Hepatocyte (in vitro differentiated cells): ENCODE measurements around the gene CALML5. TPM values are rescaled to one million over a fixed set of nuclear protein-coding genes. Genes with fewer than 3 reads are reported as not detected.
A peak's percentile ranks its signal among the peaks of the same experiment; 100 is the strongest.

Experiments
- DNase-seq: peaks from one replicate; pipeline ENCODE4 v3.0.0-alpha.2; 2016; ENCODE audit warnings: low spot score
- H2AFZ ChIP-seq: fragments of 200-600 bp; sonication (generic); 2 replicates; pipeline ENCODE4 v1.6.0; 2016; ENCODE audit warnings: antibody characterized with exemption, mild to moderate bottlenecking
- H3K27ac ChIP-seq: fragments of 200-600 bp; sonication (generic); 2 replicates; pipeline ENCODE4 v1.5.1; 2016; ENCODE audit warnings: mild to moderate bottlenecking
- H3K27me3 ChIP-seq: fragments of 200-600 bp; sonication (generic); 2 replicates; pipeline ENCODE4 v1.6.1; 2016
- H3K36me3 ChIP-seq: fragments of 200-600 bp; sonication (generic); replicated peaks from 2 replicates; pipeline ENCODE4 v1.5.1; 2016; ENCODE audit warnings: low read depth; ENCODE audit not compliant: insufficient read depth
- H3K4me1 ChIP-seq: fragments of 200-600 bp; sonication (generic); 2 replicates; pipeline ENCODE4 v1.5.1; 2016; ENCODE audit warnings: mild to moderate bottlenecking, moderate library complexity; ENCODE audit not compliant: insufficient read depth
- H3K4me2 ChIP-seq: fragments of 200-600 bp; sonication (generic); 2 replicates; pipeline ENCODE4 v1.6.0; 2016
- H3K4me3 ChIP-seq: fragments of 200-600 bp; sonication (generic); 2 replicates; pipeline ENCODE4 v1.5.1; 2016; ENCODE audit warnings: mild to moderate bottlenecking
- H3K79me2 ChIP-seq: fragments of 200-600 bp; sonication (generic); 2 replicates; pipeline ENCODE4 v1.6.0; 2017; ENCODE audit warnings: mild to moderate bottlenecking
- H3K9me2 ChIP-seq: fragments of 200-600 bp; sonication (generic); replicated peaks from 2 replicates; pipeline ENCODE4 v1.6.0; 2017; ENCODE audit warnings: mild to moderate bottlenecking; ENCODE audit not compliant: insufficient read depth
- H3K9me3 ChIP-seq: fragments of 200-600 bp; sonication (generic); 2 replicates; pipeline ENCODE4 v1.5.1; 2016; ENCODE audit warnings: low read depth, mild to moderate bottlenecking
- H4K20me1 ChIP-seq: fragments of 200-600 bp; sonication (generic); 2 replicates; pipeline ENCODE4 v1.6.0; 2016; ENCODE audit warnings: mild to moderate bottlenecking; ENCODE audit not compliant: insufficient read depth, poor library complexity, severe bottlenecking
- EZH2 ChIP-seq: fragments of 200-600 bp; sonication (generic); IDR thresholded peaks from 2 replicates; pipeline ENCODE4 v1.6.1; 2016; ENCODE audit warnings: antibody characterized with exemption, mild to moderate bottlenecking, borderline replicate concordance
- EZH2phosphoT487 ChIP-seq: fragments of 200-600 bp; sonication (generic); IDR thresholded peaks from one replicate; pipeline ENCODE4 v1.6.1; 2018; ENCODE audit warnings: antibody characterized with exemption, mild to moderate bottlenecking, low read depth, moderate library complexity; ENCODE audit not compliant: unreplicated experiment, severe bottlenecking
- WGBS: methylation state at CpG from one replicate; pipeline ENCODE4 v1.1.6; 2016; ENCODE audit warnings: low lambda C conversion rate; ENCODE audit errors: missing lambda C conversion rate; 5-methylcytosine and 5-hydroxymethylcytosine counted together
- polyA plus RNA-seq: library from polyadenylated mRNA; unstranded; fragments of >200 nt; fragmentation: Nextera tagmentation; extraction: Ambion mirVana; gene quantifications from 2 replicates; pipeline ENCODE4 v1.2.1, GENCODE V29; 2016
- total RNA-seq: library from RNA; depleted of rRNA; stranded (reverse); fragments of >200 nt; gene quantifications from 2 replicates; pipeline ENCODE4 v1.2.3, GENCODE V29; 2014
- TF ChIP-seq, protein P1 (sequence below): fragments of 200-600 bp; sonication (generic); IDR thresholded peaks from 2 replicates; pipeline ENCODE4 v1.5.1; 2016; ENCODE audit warnings: antibody characterized with exemption, mild to moderate bottlenecking; ENCODE audit not compliant: poor library complexity

CALML5 gene
- total and polyA plus RNA-seq, 2 experiments from 2014 or later: not detected

DNA sequence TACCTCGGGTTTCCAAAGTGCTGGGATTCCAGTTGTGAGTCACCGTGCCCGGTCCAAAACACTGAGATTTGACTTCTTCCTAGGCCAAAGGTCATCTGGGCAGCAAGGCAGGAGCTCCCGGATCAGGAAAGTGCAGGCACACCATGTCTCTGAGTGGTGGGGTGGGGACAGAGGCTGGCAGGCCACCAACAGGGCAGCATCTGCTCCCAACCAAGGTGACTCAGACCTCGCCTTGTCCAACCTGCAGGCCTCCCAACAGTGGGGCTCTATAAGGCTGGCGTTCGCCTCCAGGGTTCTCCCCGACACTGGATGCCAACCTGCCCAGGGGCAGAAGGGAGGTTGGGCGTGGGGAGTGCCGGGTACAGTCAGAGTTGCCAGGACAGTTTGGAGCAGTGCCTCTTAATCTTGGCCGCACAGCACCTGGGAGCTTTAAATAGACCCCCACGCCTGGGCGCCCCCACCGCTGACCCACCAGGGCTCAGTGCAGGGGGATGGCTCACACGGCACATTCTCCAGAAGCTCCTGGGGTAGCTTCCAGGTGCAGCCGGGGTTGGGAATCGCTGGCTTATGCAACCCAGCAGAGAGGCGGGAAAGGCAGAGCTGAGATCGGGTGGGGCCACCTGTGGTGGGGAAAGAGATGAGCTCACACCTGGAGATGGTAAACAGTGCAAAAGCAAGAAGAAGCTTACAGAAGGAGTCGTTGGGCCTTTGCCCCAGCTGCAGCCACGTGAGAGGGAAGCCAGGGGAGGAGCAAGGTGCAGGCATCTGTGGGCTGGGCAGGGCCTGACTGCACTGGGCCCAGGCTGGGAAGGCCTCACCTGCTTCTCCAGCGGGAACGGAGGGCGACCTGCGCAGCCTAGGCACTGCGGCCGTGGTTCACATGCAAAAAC lies 10.9 kb downstream of the CALML5 start:
- WGBS: 82% methylated on average over 27 of the region's 27 CpGs
- H3K27ac ChIP-seq: peak overlapping the region; percentile 93
- no peak overlapping the region for H2AFZ ChIP-seq
- DNase-seq: peak; percentile 84
- H3K4me2 ChIP-seq: no peak overlapping the region
- no peaks in the 10 kb centered on the region for H3K79me2 ChIP-seq
- no peaks in the 10 kb centered on the region for H3K36me3 ChIP-seq
- TF ChIP-seq, protein P1, sequence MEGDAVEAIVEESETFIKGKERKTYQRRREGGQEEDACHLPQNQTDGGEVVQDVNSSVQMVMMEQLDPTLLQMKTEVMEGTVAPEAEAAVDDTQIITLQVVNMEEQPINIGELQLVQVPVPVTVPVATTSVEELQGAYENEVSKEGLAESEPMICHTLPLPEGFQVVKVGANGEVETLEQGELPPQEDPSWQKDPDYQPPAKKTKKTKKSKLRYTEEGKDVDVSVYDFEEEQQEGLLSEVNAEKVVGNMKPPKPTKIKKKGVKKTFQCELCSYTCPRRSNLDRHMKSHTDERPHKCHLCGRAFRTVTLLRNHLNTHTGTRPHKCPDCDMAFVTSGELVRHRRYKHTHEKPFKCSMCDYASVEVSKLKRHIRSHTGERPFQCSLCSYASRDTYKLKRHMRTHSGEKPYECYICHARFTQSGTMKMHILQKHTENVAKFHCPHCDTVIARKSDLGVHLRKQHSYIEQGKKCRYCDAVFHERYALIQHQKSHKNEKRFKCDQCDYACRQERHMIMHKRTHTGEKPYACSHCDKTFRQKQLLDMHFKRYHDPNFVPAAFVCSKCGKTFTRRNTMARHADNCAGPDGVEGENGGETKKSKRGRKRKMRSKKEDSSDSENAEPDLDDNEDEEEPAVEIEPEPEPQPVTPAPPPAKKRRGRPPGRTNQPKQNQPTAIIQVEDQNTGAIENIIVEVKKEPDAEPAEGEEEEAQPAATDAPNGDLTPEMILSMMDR: no peak
- TF ChIP-seq EZH2phosphoT487: no peak
- TF ChIP-seq EZH2: no peak
- H3K9me2 ChIP-seq: no peaks in the 10 kb centered on the region
- H3K9me3 ChIP-seq: no peaks in the 10 kb centered on the region
- H3K4me3 ChIP-seq: no peak overlapping the region
- H3K27me3 ChIP-seq: no peaks in the 10 kb centered on the region
- no peaks in the 10 kb centered on the region for H4K20me1 ChIP-seq
- H3K4me1 ChIP-seq: peaks cover 7% of the 10 kb centered on the region

DNA sequence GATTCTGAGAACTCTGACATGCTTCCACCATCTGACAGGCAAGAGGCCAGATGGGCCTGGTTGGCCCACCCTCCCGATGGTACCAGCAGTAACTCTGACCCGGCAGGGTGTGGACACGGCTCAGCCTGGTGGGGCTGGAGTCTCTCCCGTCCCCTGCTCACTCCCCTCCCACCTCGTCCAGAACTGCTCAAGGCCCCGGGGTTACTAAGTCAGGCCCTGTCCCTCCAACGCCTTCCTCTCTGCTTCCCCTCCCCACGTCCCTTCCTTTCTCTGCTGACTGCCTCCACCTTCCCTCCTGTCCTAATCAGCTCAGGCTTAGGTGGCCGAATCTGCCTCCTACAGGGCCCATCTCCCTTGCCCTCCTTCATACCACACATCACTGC lies 12.5 kb downstream of the CALML5 start:
- no peaks in the 10 kb centered on the region for H3K4me1 ChIP-seq
- 81% methylated on average over 9 of the region's 9 CpGs for WGBS

DNA sequence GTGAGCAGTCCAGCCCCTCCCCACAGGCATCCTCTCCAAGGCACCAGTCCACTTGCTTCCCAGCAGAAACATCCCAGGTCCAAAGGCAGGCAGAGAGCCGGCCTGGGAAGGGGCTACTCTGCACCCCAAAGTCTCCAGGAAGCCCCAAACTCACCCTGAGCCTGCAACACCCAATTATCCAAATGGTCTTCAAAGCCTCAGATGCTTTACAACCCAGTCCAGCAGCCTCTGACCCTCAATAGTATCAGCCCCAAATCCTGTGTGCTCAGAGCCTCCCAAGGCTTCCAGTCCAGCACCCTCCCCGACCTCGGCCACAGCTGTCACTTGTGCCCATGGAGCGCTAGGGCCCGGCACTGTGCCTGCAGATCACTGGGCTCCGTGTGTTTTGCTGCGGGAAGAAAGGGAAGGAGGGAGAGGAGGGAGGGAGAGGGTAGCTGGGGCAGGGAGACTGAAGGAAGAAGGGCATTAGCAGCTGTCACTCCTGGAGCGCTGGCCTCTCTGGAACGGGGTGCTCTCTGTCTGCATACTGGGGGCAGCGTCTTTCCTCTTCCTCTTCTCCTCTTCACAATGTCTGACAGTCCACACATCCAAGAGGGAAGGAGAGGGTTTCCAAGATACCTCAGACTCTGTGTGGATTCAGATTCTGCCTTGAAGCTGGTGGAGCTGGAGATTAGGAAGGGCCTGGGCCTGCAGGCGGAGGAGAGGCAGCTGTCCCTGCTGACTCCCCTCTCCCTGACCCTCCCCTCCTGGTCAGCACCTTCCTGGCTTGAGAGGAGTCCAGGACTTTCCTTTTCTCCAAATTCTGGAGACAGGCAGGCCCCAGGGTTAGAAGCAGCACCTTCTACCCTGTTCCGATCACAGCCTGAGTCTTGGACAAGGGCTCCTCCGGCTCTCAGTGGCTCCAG lies 13.2 kb downstream of the CALML5 start:
- TF ChIP-seq, protein P1: no peak
- TF ChIP-seq EZH2phosphoT487: no peak
- no peak for TF ChIP-seq EZH2
- Histone ChIP-seq H3K4me2 (no peak overlapping the region), H3K79me2 (no peaks in the 10 kb centered on the region), H3K4me1 (no peaks in the 10 kb centered on the region), H2AFZ (no peak overlapping the region), H3K27me3 (no peaks in the 10 kb centered on the region), H4K20me1 (no peaks in the 10 kb centered on the region), H3K4me3 (no peak overlapping the region), H3K36me3 (no peaks in the 10 kb centered on the region), H3K9me3 (no peaks in the 10 kb centered on the region), H3K27ac (no peak overlapping the region), H3K9me2 (no peaks in the 10 kb centered on the region)
- no peak for DNase-seq
- 77% methylated on average over 11 of the region's 13 CpGs for WGBS

More for the DNA sequence above, 12.5 kb downstream of the CALML5 start:
- no peak overlapping the region for H3K27ac ChIP-seq
- no peak for TF ChIP-seq EZH2phosphoT487
- no peak for TF ChIP-seq EZH2
- TF ChIP-seq, protein P1: no peak
- DNase-seq: no peak
- no peaks in the 10 kb centered on the region for H3K79me2 ChIP-seq
- H3K27me3 ChIP-seq: no peaks in the 10 kb centered on the region
- H3K9me2 ChIP-seq: no peaks in the 10 kb centered on the region
- no peak overlapping the region for H3K4me2 ChIP-seq
- H2AFZ ChIP-seq: no peak overlapping the region
- H3K9me3 ChIP-seq: no peaks in the 10 kb centered on the region
- H3K4me3 ChIP-seq: no peak overlapping the region
- H4K20me1 ChIP-seq: no peaks in the 10 kb centered on the region
- H3K36me3 ChIP-seq: no peaks in the 10 kb centered on the region
